ENCODE results near the gene ADAMTSL1. TPM values are rescaled to one million over a fixed set of nuclear protein-coding genes. Genes with fewer than 3 reads are reported as not detected.

The ADAMTSL1 gene
- total RNA-seq, 3 donors from 2014 or later, result 3.6 to 7.5 (median 4.2) TPM

GRCh38 chr9:18675973-18676372 is 202.0 kb downstream of the ADAMTSL1 start:
- TF ChIP-seq POLR2A (IDR thresholded peaks at IDR 0.05), result no peak
- TF ChIP-seq CTCF (IDR thresholded peaks at IDR 0.05), result no peak
- TF ChIP-seq POLR2AphosphoS5 (IDR thresholded peaks at IDR 0.05), result no peak
- intact Hi-C loops (cut with DNase I; ENCODE audit: low total_unique reads), result no loop called here
- Histone ChIP-seq H3K27ac (no peak overlapping the region), H3K27me3 (no peaks in the 10 kb centered on the region), H3K9me3 (no peaks in the 10 kb centered on the region), H3K4me1 (no peaks in the 10 kb centered on the region), H3K4me3 (no peak overlapping the region), H3K36me3 (no peaks in the 10 kb centered on the region)
- DNase-seq (ENCODE audit: low spot score in 2 of 2), result no peak

GRCh38 chr9:18676525-18676924 is 202.6 kb downstream of the ADAMTSL1 start:
- Histone ChIP-seq H3K4me1 (no peaks in the 10 kb centered on the region), H3K4me3 (no peak overlapping the region), H3K9me3 (no peaks in the 10 kb centered on the region), H3K36me3 (no peaks in the 10 kb centered on the region), H3K27me3 (no peaks in the 10 kb centered on the region), H3K27ac (no peak overlapping the region)
- no peak for DNase-seq (ENCODE audit: low spot score in 2 of 2)
- intact Hi-C loops (cut with DNase I; ENCODE audit: low total_unique reads), result no loop called here
- no peak for TF ChIP-seq POLR2A (IDR thresholded peaks at IDR 0.05)
- no peak for TF ChIP-seq CTCF (IDR thresholded peaks at IDR 0.05)
- TF ChIP-seq POLR2AphosphoS5 (IDR thresholded peaks at IDR 0.05), result no peak

GRCh38 chr9:18678821-18679590 is 205.1 kb downstream of the ADAMTSL1 start:
- Histone ChIP-seq H3K4me3 (no peak overlapping the region), H3K36me3 (no peaks in the 10 kb centered on the region), H3K9me3 (no peaks in the 10 kb centered on the region), H3K27ac (no peak overlapping the region), H3K27me3 (no peaks in the 10 kb centered on the region), H3K4me1 (no peaks in the 10 kb centered on the region)
- TF ChIP-seq CTCF (IDR thresholded peaks at IDR 0.05), result no peak
- no peak for TF ChIP-seq POLR2AphosphoS5 (IDR thresholded peaks at IDR 0.05)
- no peak for TF ChIP-seq POLR2A (IDR thresholded peaks at IDR 0.05)
- no peak for DNase-seq (ENCODE audit: low spot score in 2 of 2)
- intact Hi-C loops (cut with DNase I; ENCODE audit: low total_unique reads), result no loop called here

- H3K27me3 ChIP-seq, result no peaks in the 10 kb centered on the region
- no peak for TF ChIP-seq CTCF (IDR thresholded peaks at IDR 0.05)
- H3K4me3 ChIP-seq, result no peak overlapping the region
- intact Hi-C loops (cut with DNase I; ENCODE audit: low total_unique reads), result no loop called here
- H3K9me3 ChIP-seq, result no peaks in the 10 kb centered on the region
- H3K27ac ChIP-seq, result no peak overlapping the region
- no peaks in the 10 kb centered on the region for H3K36me3 ChIP-seq
- H3K4me1 ChIP-seq, result no peaks in the 10 kb centered on the region
- no peak for DNase-seq (ENCODE audit: low spot score in 2 of 2)
Measured at GRCh38 chr9:18682907-18683306, 209.0 kb downstream of the ADAMTSL1 start.

GRCh38 chr9:18683312-18683711 is 209.4 kb downstream of the ADAMTSL1 start:
- no peak for DNase-seq (ENCODE audit: low spot score in 2 of 2)
- no peak overlapping the region for H3K4me3 ChIP-seq
- intact Hi-C loops (cut with DNase I; ENCODE audit: low total_unique reads), result no loop called here

More at GRCh38 chr9:18683312-18683711, 209.4 kb downstream of the ADAMTSL1 start:
- no peaks in the 10 kb centered on the region for H3K27me3 ChIP-seq
- no peak for TF ChIP-seq POLR2A (IDR thresholded peaks at IDR 0.05)
- H3K27ac ChIP-seq, result no peak overlapping the region
- H3K4me1 ChIP-seq, result no peaks in the 10 kb centered on the region
- H3K36me3 ChIP-seq, result no peaks in the 10 kb centered on the region
- H3K9me3 ChIP-seq, result no peaks in the 10 kb centered on the region
